H9 (cell line): ENCODE data around the gene PSMB8. TPM values are rescaled to one million over a fixed set of nuclear protein-coding genes. Genes with fewer than 3 reads are reported as not detected.

Experiments
- DNase-seq: peaks from one replicate; pipeline ENCODE4 v3.0.0-alpha.2; 2017
- H2AFZ ChIP-seq: one replicate; pipeline ENCODE4 v1.6.1; 2013; ENCODE audit warnings: mild to moderate bottlenecking, low read length, control low read depth, moderate library complexity
- H2AK5ac ChIP-seq: 2 replicates; pipeline ENCODE4 v1.6.1; 2013; ENCODE audit warnings: low read length, control low read depth, mixed read lengths; ENCODE audit not compliant: insufficient read length
- H2BK120ac ChIP-seq: one replicate; pipeline ENCODE4 v1.6.1; 2013; ENCODE audit warnings: low read depth, mild to moderate bottlenecking, low read length, control low read depth, inconsistent platforms; ENCODE audit not compliant: poor library complexity, severe bottlenecking
- H2BK12ac ChIP-seq: 2 replicates; pipeline ENCODE4 v1.6.1; 2013; ENCODE audit warnings: low read length, control low read depth, mixed read lengths, low read depth; ENCODE audit not compliant: insufficient read length
- H2BK15ac ChIP-seq: 2 replicates; pipeline ENCODE4 v1.6.1; 2013; ENCODE audit warnings: low read depth, low read length, control low read depth
- H2BK20ac ChIP-seq: one replicate; pipeline ENCODE4 v1.6.1; 2013; ENCODE audit warnings: low read depth, mild to moderate bottlenecking, low read length, control low read depth, inconsistent platforms; ENCODE audit not compliant: poor library complexity, severe bottlenecking
- H2BK5ac ChIP-seq: 2 replicates; pipeline ENCODE4 v1.6.1; 2013; ENCODE audit warnings: low read length, control low read depth, mixed read lengths; ENCODE audit not compliant: insufficient read length
- H3K14ac ChIP-seq: 2 replicates; pipeline ENCODE4 v1.6.1; 2013; ENCODE audit warnings: low read length, control low read depth; ENCODE audit not compliant: insufficient read depth
- H3K18ac ChIP-seq: 2 replicates; pipeline ENCODE4 v1.6.1; 2013; ENCODE audit warnings: low read depth, mild to moderate bottlenecking, mixed read lengths, low read length, control low read depth; ENCODE audit not compliant: insufficient read length
- H3K23ac ChIP-seq: 2 replicates; pipeline ENCODE4 v1.6.1; 2013; ENCODE audit warnings: low read length, control low read depth, mixed read lengths, low read depth; ENCODE audit not compliant: insufficient read length
- H3K23me2 ChIP-seq: 2 replicates; pipeline ENCODE4 v1.6.1; 2013; ENCODE audit warnings: low read depth, mild to moderate bottlenecking, mixed read lengths, low read length, control low read depth; ENCODE audit not compliant: insufficient read length, poor library complexity, severe bottlenecking
- H3K27ac ChIP-seq: 2 replicates; pipeline ENCODE4 v1.5.1; 2013; ENCODE audit warnings: low read length, control low read depth, mixed read lengths, low read depth; ENCODE audit not compliant: insufficient read length
- H3K27me3 ChIP-seq: 2 replicates; pipeline ENCODE4 v1.6.1; 2013; ENCODE audit warnings: low read length, control low read depth, inconsistent platforms; ENCODE audit not compliant: insufficient read depth
- H3K4ac ChIP-seq: 2 replicates; pipeline ENCODE4 v1.6.1; 2013; ENCODE audit warnings: low read depth, mild to moderate bottlenecking, control low read depth, inconsistent platforms, low read length, moderate library complexity
- H3K4me1 ChIP-seq: 2 replicates; pipeline ENCODE4 v1.6.1; 2013; ENCODE audit warnings: low read length, control low read depth, inconsistent platforms; ENCODE audit not compliant: insufficient read depth
- H3K4me2 ChIP-seq: 2 replicates; pipeline ENCODE4 v1.6.1; 2013; ENCODE audit warnings: low read length, control low read depth, mixed read lengths; ENCODE audit not compliant: insufficient read length, insufficient read depth
- H3K56ac ChIP-seq: 2 replicates; pipeline ENCODE4 v1.6.1; 2013; ENCODE audit warnings: low read depth, mild to moderate bottlenecking, mixed read lengths, low read length, control low read depth; ENCODE audit not compliant: insufficient read length
- H3K79me1 ChIP-seq: 2 replicates; pipeline ENCODE4 v1.6.1; 2013; ENCODE audit warnings: low read depth, mild to moderate bottlenecking, moderate library complexity, low read length, control low read depth, inconsistent platforms; ENCODE audit not compliant: insufficient read depth, poor library complexity, severe bottlenecking
- H3K79me2 ChIP-seq: 2 replicates; pipeline ENCODE4 v1.6.1; 2013; ENCODE audit warnings: low read length, control low read depth, inconsistent platforms; ENCODE audit not compliant: insufficient read depth
- H3K9ac ChIP-seq: 2 replicates; pipeline ENCODE4 v1.6.1; 2013; ENCODE audit warnings: low read length, control low read depth, mixed read lengths; ENCODE audit not compliant: insufficient read length; ENCODE audit errors: extremely low read depth
- H3K9me3 ChIP-seq: one replicate; pipeline ENCODE4 v1.6.1; 2013; ENCODE audit warnings: low read depth, low read length, inconsistent platforms; ENCODE audit not compliant: control insufficient read depth
- H3T11ph ChIP-seq: one replicate; pipeline ENCODE4 v1.6.1; 2013; ENCODE audit warnings: mild to moderate bottlenecking, low read length, control low read depth, inconsistent platforms
- H4K20me1 ChIP-seq: one replicate; pipeline ENCODE4 v1.6.1; 2013; ENCODE audit not compliant: control insufficient read depth, insufficient read length, insufficient read depth
- H4K5ac ChIP-seq: 2 replicates; pipeline ENCODE4 v1.6.1; 2013; ENCODE audit warnings: low read depth, mild to moderate bottlenecking, mixed read lengths, low read length, control low read depth; ENCODE audit not compliant: insufficient read length
- H4K8ac ChIP-seq: replicated peaks from 2 replicates; pipeline ENCODE4 v1.6.1; 2013; ENCODE audit warnings: low read length, control low read depth, mixed read lengths, low read depth; ENCODE audit not compliant: insufficient read length
- H4K91ac ChIP-seq: 2 replicates; pipeline ENCODE4 v1.6.1; 2013; ENCODE audit warnings: low read depth, mild to moderate bottlenecking, moderate library complexity, mixed read lengths, low read length, control low read depth; ENCODE audit not compliant: insufficient read length
- H3K27ac Mint-ChIP-seq, 3 experiments: 2 replicates in 2 of 3; 3 replicates in 1 of 3; pipeline ENCODE4 v1.8.0; 2020 to 2021; ENCODE audit warnings: mixed read lengths in 3 of 3, mild to moderate bottlenecking in 1 of 3, moderate library complexity in 1 of 3
- H3K27me3 Mint-ChIP-seq: 2 replicates; pipeline ENCODE4 v1.8.0; 2021; ENCODE audit warnings: low read depth, mild to moderate bottlenecking, moderate library complexity, mixed read lengths
- H3K36me3 Mint-ChIP-seq, 3 experiments: 2 replicates in 2 of 3; 3 replicates in 1 of 3; pipeline ENCODE4 v1.8.0; 2020 to 2021; ENCODE audit warnings: low read depth in 3 of 3, mixed read lengths in 3 of 3; ENCODE audit not compliant: insufficient read depth in 1 of 3
- H3K4me1 Mint-ChIP-seq, 2 experiments: 2 replicates each; pipeline ENCODE4 v1.8.0; 2020; ENCODE audit warnings: mixed read lengths in 2 of 2
- H3K4me3 Mint-ChIP-seq, 2 experiments: 2 replicates in 1 of 2; 3 replicates in 1 of 2; pipeline ENCODE4 v1.8.0; 2020 to 2021; ENCODE audit warnings: mild to moderate bottlenecking in 2 of 2, mixed read lengths in 2 of 2, moderate library complexity in 1 of 2
- H3K9me3 Mint-ChIP-seq, 2 experiments: 2 replicates in 1 of 2; 3 replicates in 1 of 2; pipeline ENCODE4 v1.8.0; 2020; ENCODE audit warnings: mild to moderate bottlenecking in 2 of 2, mixed read lengths in 2 of 2, moderate library complexity in 1 of 2
- WGBS: extraction: QIAGEN DNeasy Blood & Tissue Kit; methylation state at CpG from one replicate; pipeline ENCODE4 v1.1.7; 2013; ENCODE audit warnings: missing lambda C conversion rate, low lambda C conversion rate, mixed read lengths; ENCODE audit not compliant: insufficient read length; ENCODE audit errors: extremely low coverage; 5-methylcytosine and 5-hydroxymethylcytosine counted together
- total RNA-seq: library from RNA; stranded (reverse); gene quantifications from 2 replicates; pipeline ENCODE4 v1.2.1, GENCODE V29; 2021
- TF ChIP-seq, protein P1 (sequence below): fragments of 200-600 bp; sonication (generic); conservative IDR thresholded peaks from 3 replicates; pipeline ENCODE4 v1.8.0; 2021; ENCODE audit warnings: antibody characterized with exemption, mild to moderate bottlenecking

PSMB8 gene
- total RNA-seq, 1 experiment from 2014 or later: 19.1 TPM

DNA sequence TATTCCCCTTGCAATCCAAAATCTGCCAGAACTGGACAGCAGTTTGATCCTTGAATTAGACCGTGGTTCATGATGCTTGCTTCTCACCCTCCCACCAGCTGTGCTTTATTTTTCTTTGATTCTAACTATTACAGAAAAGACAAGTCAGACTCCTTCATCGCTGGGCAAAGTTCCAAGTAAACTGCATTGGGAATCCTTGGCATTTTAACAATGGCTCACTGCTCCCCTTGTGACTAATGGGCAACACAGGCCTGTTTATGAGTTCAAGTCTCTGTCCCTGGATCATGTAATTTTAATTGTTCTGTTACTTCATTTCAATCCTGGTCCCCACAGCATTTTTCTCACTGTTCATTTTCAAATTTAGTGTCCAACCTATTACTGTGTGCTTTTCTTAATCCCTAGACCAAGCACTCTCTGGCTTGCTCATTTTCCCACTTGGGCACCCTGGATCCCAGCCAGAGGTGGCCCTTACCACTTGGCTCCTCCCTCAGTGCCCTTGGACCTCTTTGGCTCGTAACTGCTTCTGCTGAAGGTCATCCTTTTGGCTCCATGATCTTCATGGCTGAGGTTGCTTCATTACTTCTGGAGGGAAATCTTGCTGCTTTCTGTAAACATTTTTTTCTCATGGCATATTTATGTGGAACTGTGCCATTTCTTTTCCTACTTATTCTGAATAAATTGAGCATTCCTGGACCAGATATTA is 43.0 kb upstream of the PSMB8 start:
- Histone ChIP-seq H3K9ac (no peak overlapping the region), H2AK5ac (no peak overlapping the region), H4K8ac (no peak overlapping the region), H3K4me2 (no peak overlapping the region), H2BK15ac (no peak overlapping the region), H3K27ac (no peak overlapping the region), H4K5ac (no peak overlapping the region), H3K79me1 (no peaks in the 10 kb centered on the region), H3K18ac (no peak overlapping the region), H3T11ph (no peak overlapping the region), H2BK12ac (no peak overlapping the region), H2BK120ac (no peak overlapping the region), H4K91ac (no peak overlapping the region), H3K4me1 (no peaks in the 10 kb centered on the region), H3K56ac (no peak overlapping the region), H2BK20ac (no peak overlapping the region), H2AFZ (no peak overlapping the region), H4K20me1 (no peaks in the 10 kb centered on the region), H3K23me2 (no peaks in the 10 kb centered on the region), H3K9me3 (no peaks in the 10 kb centered on the region), H3K23ac (no peak overlapping the region), H3K14ac (no peak overlapping the region), H3K4ac (no peak overlapping the region), H2BK5ac (no peak overlapping the region), H3K27me3 (no peaks in the 10 kb centered on the region), H3K79me2 (no peaks in the 10 kb centered on the region)
- Mint-ChIP-seq H3K9me3 (no peaks in the 10 kb centered on the region), H3K27me3 (peaks cover 10% of the 10 kb centered on the region; the same call in 1 of the 2 replicates), H3K4me1 (peaks cover 0 to 2% of the 10 kb centered on the region in 2 experiments; a peak in 1 of 4 replicates), H3K36me3 (no peaks in the 10 kb centered on the region), H3K27ac (no peak overlapping the region), H3K4me3 (no peak overlapping the region; a peak in 1 of 5 replicates)
- no CpG with 5 or more reads among the region's 3 CpGs for WGBS
- TF ChIP-seq, protein P1, sequence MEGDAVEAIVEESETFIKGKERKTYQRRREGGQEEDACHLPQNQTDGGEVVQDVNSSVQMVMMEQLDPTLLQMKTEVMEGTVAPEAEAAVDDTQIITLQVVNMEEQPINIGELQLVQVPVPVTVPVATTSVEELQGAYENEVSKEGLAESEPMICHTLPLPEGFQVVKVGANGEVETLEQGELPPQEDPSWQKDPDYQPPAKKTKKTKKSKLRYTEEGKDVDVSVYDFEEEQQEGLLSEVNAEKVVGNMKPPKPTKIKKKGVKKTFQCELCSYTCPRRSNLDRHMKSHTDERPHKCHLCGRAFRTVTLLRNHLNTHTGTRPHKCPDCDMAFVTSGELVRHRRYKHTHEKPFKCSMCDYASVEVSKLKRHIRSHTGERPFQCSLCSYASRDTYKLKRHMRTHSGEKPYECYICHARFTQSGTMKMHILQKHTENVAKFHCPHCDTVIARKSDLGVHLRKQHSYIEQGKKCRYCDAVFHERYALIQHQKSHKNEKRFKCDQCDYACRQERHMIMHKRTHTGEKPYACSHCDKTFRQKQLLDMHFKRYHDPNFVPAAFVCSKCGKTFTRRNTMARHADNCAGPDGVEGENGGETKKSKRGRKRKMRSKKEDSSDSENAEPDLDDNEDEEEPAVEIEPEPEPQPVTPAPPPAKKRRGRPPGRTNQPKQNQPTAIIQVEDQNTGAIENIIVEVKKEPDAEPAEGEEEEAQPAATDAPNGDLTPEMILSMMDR: no peak
- no peak for DNase-seq
